H9 (cell line): ENCODE results near the gene COQ8A. TPM values are rescaled to one million over a fixed set of nuclear protein-coding genes. Genes with fewer than 3 reads are reported as not detected.

ENCODE experiments used
- DNase-seq: peaks from one replicate; pipeline ENCODE4 v3.0.0-alpha.2; 2017
- H2AFZ ChIP-seq: one replicate; pipeline ENCODE4 v1.6.1; 2013; ENCODE audit warnings: mild to moderate bottlenecking, low read length, control low read depth, moderate library complexity
- H2AK5ac ChIP-seq: 2 replicates; pipeline ENCODE4 v1.6.1; 2013; ENCODE audit warnings: low read length, control low read depth, mixed read lengths; ENCODE audit not compliant: insufficient read length
- H2BK120ac ChIP-seq: one replicate; pipeline ENCODE4 v1.6.1; 2013; ENCODE audit warnings: low read depth, mild to moderate bottlenecking, low read length, control low read depth, inconsistent platforms; ENCODE audit not compliant: poor library complexity, severe bottlenecking
- H2BK12ac ChIP-seq: 2 replicates; pipeline ENCODE4 v1.6.1; 2013; ENCODE audit warnings: low read length, control low read depth, mixed read lengths, low read depth; ENCODE audit not compliant: insufficient read length
- H2BK15ac ChIP-seq: 2 replicates; pipeline ENCODE4 v1.6.1; 2013; ENCODE audit warnings: low read depth, low read length, control low read depth
- H2BK20ac ChIP-seq: one replicate; pipeline ENCODE4 v1.6.1; 2013; ENCODE audit warnings: low read depth, mild to moderate bottlenecking, low read length, control low read depth, inconsistent platforms; ENCODE audit not compliant: poor library complexity, severe bottlenecking
- H2BK5ac ChIP-seq: 2 replicates; pipeline ENCODE4 v1.6.1; 2013; ENCODE audit warnings: low read length, control low read depth, mixed read lengths; ENCODE audit not compliant: insufficient read length
- H3K14ac ChIP-seq: 2 replicates; pipeline ENCODE4 v1.6.1; 2013; ENCODE audit warnings: low read length, control low read depth; ENCODE audit not compliant: insufficient read depth
- H3K18ac ChIP-seq: 2 replicates; pipeline ENCODE4 v1.6.1; 2013; ENCODE audit warnings: low read depth, mild to moderate bottlenecking, mixed read lengths, low read length, control low read depth; ENCODE audit not compliant: insufficient read length
- H3K23ac ChIP-seq: 2 replicates; pipeline ENCODE4 v1.6.1; 2013; ENCODE audit warnings: low read length, control low read depth, mixed read lengths, low read depth; ENCODE audit not compliant: insufficient read length
- H3K23me2 ChIP-seq: 2 replicates; pipeline ENCODE4 v1.6.1; 2013; ENCODE audit warnings: low read depth, mild to moderate bottlenecking, mixed read lengths, low read length, control low read depth; ENCODE audit not compliant: insufficient read length, poor library complexity, severe bottlenecking
- H3K27ac ChIP-seq: 2 replicates; pipeline ENCODE4 v1.5.1; 2013; ENCODE audit warnings: low read length, control low read depth, mixed read lengths, low read depth; ENCODE audit not compliant: insufficient read length
- H3K27me3 ChIP-seq: 2 replicates; pipeline ENCODE4 v1.6.1; 2013; ENCODE audit warnings: low read length, control low read depth, inconsistent platforms; ENCODE audit not compliant: insufficient read depth
- H3K4ac ChIP-seq: 2 replicates; pipeline ENCODE4 v1.6.1; 2013; ENCODE audit warnings: low read depth, mild to moderate bottlenecking, control low read depth, inconsistent platforms, low read length, moderate library complexity
- H3K4me1 ChIP-seq: 2 replicates; pipeline ENCODE4 v1.6.1; 2013; ENCODE audit warnings: low read length, control low read depth, inconsistent platforms; ENCODE audit not compliant: insufficient read depth
- H3K4me2 ChIP-seq: 2 replicates; pipeline ENCODE4 v1.6.1; 2013; ENCODE audit warnings: low read length, control low read depth, mixed read lengths; ENCODE audit not compliant: insufficient read length, insufficient read depth
- H3K56ac ChIP-seq: 2 replicates; pipeline ENCODE4 v1.6.1; 2013; ENCODE audit warnings: low read depth, mild to moderate bottlenecking, mixed read lengths, low read length, control low read depth; ENCODE audit not compliant: insufficient read length
- H3K79me1 ChIP-seq: 2 replicates; pipeline ENCODE4 v1.6.1; 2013; ENCODE audit warnings: low read depth, mild to moderate bottlenecking, moderate library complexity, low read length, control low read depth, inconsistent platforms; ENCODE audit not compliant: insufficient read depth, poor library complexity, severe bottlenecking
- H3K79me2 ChIP-seq: 2 replicates; pipeline ENCODE4 v1.6.1; 2013; ENCODE audit warnings: low read length, control low read depth, inconsistent platforms; ENCODE audit not compliant: insufficient read depth
- H3K9ac ChIP-seq: 2 replicates; pipeline ENCODE4 v1.6.1; 2013; ENCODE audit warnings: low read length, control low read depth, mixed read lengths; ENCODE audit not compliant: insufficient read length; ENCODE audit errors: extremely low read depth
- H3K9me3 ChIP-seq: one replicate; pipeline ENCODE4 v1.6.1; 2013; ENCODE audit warnings: low read depth, low read length, inconsistent platforms; ENCODE audit not compliant: control insufficient read depth
- H3T11ph ChIP-seq: one replicate; pipeline ENCODE4 v1.6.1; 2013; ENCODE audit warnings: mild to moderate bottlenecking, low read length, control low read depth, inconsistent platforms
- H4K20me1 ChIP-seq: one replicate; pipeline ENCODE4 v1.6.1; 2013; ENCODE audit not compliant: control insufficient read depth, insufficient read length, insufficient read depth
- H4K5ac ChIP-seq: 2 replicates; pipeline ENCODE4 v1.6.1; 2013; ENCODE audit warnings: low read depth, mild to moderate bottlenecking, mixed read lengths, low read length, control low read depth; ENCODE audit not compliant: insufficient read length
- H4K8ac ChIP-seq: replicated peaks from 2 replicates; pipeline ENCODE4 v1.6.1; 2013; ENCODE audit warnings: low read length, control low read depth, mixed read lengths, low read depth; ENCODE audit not compliant: insufficient read length
- H4K91ac ChIP-seq: 2 replicates; pipeline ENCODE4 v1.6.1; 2013; ENCODE audit warnings: low read depth, mild to moderate bottlenecking, moderate library complexity, mixed read lengths, low read length, control low read depth; ENCODE audit not compliant: insufficient read length
- H3K27ac Mint-ChIP-seq, 3 experiments: 2 replicates in 2 of 3; 3 replicates in 1 of 3; pipeline ENCODE4 v1.8.0; 2020 to 2021; ENCODE audit warnings: mixed read lengths in 3 of 3, mild to moderate bottlenecking in 1 of 3, moderate library complexity in 1 of 3
- H3K27me3 Mint-ChIP-seq: 2 replicates; pipeline ENCODE4 v1.8.0; 2021; ENCODE audit warnings: low read depth, mild to moderate bottlenecking, moderate library complexity, mixed read lengths
- H3K36me3 Mint-ChIP-seq, 3 experiments: 2 replicates in 2 of 3; 3 replicates in 1 of 3; pipeline ENCODE4 v1.8.0; 2020 to 2021; ENCODE audit warnings: low read depth in 3 of 3, mixed read lengths in 3 of 3; ENCODE audit not compliant: insufficient read depth in 1 of 3
- H3K4me1 Mint-ChIP-seq, 2 experiments: 2 replicates each; pipeline ENCODE4 v1.8.0; 2020; ENCODE audit warnings: mixed read lengths in 2 of 2
- H3K4me3 Mint-ChIP-seq, 2 experiments: 2 replicates in 1 of 2; 3 replicates in 1 of 2; pipeline ENCODE4 v1.8.0; 2020 to 2021; ENCODE audit warnings: mild to moderate bottlenecking in 2 of 2, mixed read lengths in 2 of 2, moderate library complexity in 1 of 2
- H3K9me3 Mint-ChIP-seq, 2 experiments: 2 replicates in 1 of 2; 3 replicates in 1 of 2; pipeline ENCODE4 v1.8.0; 2020; ENCODE audit warnings: mild to moderate bottlenecking in 2 of 2, mixed read lengths in 2 of 2, moderate library complexity in 1 of 2
- WGBS: extraction: QIAGEN DNeasy Blood & Tissue Kit; methylation state at CpG from one replicate; pipeline ENCODE4 v1.1.7; 2013; ENCODE audit warnings: missing lambda C conversion rate, low lambda C conversion rate, mixed read lengths; ENCODE audit not compliant: insufficient read length; ENCODE audit errors: extremely low coverage; 5-methylcytosine and 5-hydroxymethylcytosine counted together
- total RNA-seq: library from RNA; stranded (reverse); gene quantifications from 2 replicates; pipeline ENCODE4 v1.2.1, GENCODE V29; 2021
- TF ChIP-seq, protein P1 (sequence below): fragments of 200-600 bp; sonication (generic); conservative IDR thresholded peaks from 3 replicates; pipeline ENCODE4 v1.8.0; 2021; ENCODE audit warnings: antibody characterized with exemption, mild to moderate bottlenecking

Gene COQ8A
- total RNA-seq, 1 experiment from 2014 or later: 26.0 TPM

DNA sequence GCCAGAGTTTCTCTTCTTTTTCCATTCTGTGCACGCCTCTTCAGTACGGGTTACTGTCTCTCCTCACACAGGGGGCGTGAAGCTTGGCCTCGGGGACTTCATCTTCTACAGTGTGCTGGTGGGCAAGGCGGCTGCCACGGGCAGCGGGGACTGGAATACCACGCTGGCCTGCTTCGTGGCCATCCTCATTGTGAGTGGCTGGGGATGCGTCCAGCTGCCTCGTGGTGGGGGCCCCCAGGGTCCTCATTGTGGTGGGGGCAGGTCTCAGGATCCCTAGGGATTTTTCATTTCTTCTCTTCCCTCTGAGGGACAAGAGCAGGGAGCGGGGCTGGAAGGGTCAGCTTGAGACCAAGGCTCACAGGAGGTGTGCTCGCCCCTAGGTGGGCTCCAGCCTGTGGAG lies 46.2 kb upstream of the COQ8A start:
- Histone ChIP-seq H3K27me3 (no peaks in the 10 kb centered on the region), H3K23me2 (no peaks in the 10 kb centered on the region), H2BK12ac (no peak overlapping the region), H3K9me3 (no peaks in the 10 kb centered on the region), H2BK120ac (no peak overlapping the region), H3K27ac (no peak overlapping the region), H4K91ac (no peak overlapping the region), H3K4me2 (no peak overlapping the region), H4K8ac (no peak overlapping the region), H3K14ac (no peak overlapping the region), H3T11ph (no peak overlapping the region), H2AFZ (no peak overlapping the region), H4K20me1 (no peaks in the 10 kb centered on the region), H3K4ac (no peak overlapping the region), H2BK5ac (no peak overlapping the region), H3K23ac (no peak overlapping the region), H4K5ac (no peak overlapping the region), H3K79me2 (no peaks in the 10 kb centered on the region), H3K18ac (no peak overlapping the region), H3K9ac (no peak overlapping the region), H3K79me1 (no peaks in the 10 kb centered on the region), H3K56ac (no peak overlapping the region), H3K4me1 (no peaks in the 10 kb centered on the region), H2BK20ac (no peak overlapping the region), H2AK5ac (no peak overlapping the region), H2BK15ac (no peak overlapping the region)
- WGBS: no CpG with 5 or more reads among the region's 13 CpGs
- Mint-ChIP-seq H3K27ac (no peak overlapping the region; a peak in 1 of 7 replicates), H3K27me3 (no peaks in the 10 kb centered on the region), H3K36me3 (peaks cover 11 to 62% (median 41%) of the 10 kb centered on the region in 3 experiments), H3K9me3 (no peaks in the 10 kb centered on the region), H3K4me3 (no peak overlapping the region), H3K4me1 (no peaks in the 10 kb centered on the region)
- TF ChIP-seq, protein P1, sequence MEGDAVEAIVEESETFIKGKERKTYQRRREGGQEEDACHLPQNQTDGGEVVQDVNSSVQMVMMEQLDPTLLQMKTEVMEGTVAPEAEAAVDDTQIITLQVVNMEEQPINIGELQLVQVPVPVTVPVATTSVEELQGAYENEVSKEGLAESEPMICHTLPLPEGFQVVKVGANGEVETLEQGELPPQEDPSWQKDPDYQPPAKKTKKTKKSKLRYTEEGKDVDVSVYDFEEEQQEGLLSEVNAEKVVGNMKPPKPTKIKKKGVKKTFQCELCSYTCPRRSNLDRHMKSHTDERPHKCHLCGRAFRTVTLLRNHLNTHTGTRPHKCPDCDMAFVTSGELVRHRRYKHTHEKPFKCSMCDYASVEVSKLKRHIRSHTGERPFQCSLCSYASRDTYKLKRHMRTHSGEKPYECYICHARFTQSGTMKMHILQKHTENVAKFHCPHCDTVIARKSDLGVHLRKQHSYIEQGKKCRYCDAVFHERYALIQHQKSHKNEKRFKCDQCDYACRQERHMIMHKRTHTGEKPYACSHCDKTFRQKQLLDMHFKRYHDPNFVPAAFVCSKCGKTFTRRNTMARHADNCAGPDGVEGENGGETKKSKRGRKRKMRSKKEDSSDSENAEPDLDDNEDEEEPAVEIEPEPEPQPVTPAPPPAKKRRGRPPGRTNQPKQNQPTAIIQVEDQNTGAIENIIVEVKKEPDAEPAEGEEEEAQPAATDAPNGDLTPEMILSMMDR: no peak
- DNase-seq: no peak
